AML-193 (cell line): ENCODE results near the gene BRMS1.
"Not testable (repeated sequence)": the region's sequence is repeated elsewhere in the genome, so short reads cannot be mapped to it uniquely, and the experiment has no call there.

Source experiments
- DNase-seq, 2 experiments: peaks; one replicate each; lab custom pipeline; 2025; lab: John Stamatoyannopoulos, UW

BRMS1 gene

GRCh38 chr11:66363187-66363601 is 18.3 kb upstream of the BRMS1 start:
- no peak for DNase-seq

DNA sequence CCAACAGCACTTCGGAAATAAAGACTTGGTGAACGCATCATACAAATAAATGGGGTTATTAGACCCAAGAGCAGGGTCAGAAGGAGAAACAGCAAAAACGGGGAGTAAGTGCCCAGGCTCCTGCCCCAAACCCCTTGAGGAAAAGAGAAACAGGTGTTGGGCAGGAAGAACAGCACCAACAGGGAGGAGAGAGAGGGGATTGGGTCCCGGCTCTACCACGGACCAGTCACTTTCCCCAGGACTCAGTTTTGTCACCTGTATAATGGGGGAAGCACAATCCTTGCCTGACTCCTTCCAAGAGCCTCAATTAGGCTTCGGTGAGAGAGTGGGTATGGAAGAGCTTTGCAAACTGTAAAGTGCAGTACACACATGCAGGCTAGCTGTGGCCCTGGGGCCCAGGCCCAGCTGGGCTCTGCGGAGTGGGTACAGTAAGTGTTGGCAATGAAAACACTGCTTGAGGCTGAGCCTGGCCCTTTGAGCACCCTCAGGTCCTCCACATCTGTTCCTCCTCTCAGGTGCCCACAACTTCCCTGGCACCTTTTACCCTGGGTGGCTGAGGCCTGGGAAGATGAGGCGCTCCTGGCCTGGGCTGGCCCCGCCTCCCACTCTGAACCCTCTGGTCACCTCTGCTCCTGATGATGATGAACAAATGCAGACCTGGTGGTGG is 17.7 kb upstream of the BRMS1 start:
- no peak for DNase-seq

- DNase-seq: no peak
Measured at GRCh38 chr11:66361502-66361941, 16.6 kb upstream of the BRMS1 start.

DNA sequence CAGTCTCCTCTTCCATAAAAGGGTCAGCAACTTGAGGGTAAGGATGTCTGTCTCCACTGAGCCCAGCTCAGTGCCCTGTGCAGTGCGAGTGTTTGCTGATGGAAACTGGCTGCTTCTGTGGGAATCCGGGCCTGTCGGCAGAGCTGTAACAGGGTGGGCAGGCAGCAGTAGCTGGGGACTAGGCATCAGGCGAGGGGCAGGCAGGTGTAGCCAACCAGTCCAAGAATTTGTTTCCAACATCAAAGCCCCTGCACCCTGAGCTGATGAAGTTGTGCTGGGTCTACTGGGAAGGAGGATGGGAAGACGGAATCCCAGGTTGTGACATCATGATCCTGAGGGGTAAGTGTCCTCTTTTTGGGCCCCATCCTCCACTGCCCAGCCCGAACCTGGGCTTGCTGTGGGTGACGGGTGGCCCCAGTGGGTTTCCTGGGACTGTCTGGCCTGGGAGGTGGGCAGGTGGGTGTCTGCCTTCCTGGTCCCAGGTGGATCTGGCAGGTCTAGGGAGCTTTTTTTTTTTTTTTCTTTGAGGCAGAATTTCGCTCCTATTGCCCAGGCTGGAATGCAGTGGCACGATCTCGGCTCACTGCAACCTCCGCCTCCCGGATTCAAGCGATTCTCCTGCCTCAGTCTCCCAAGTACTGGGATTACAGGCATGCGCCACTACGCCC is 15.6 kb upstream of the BRMS1 start:
- no peak for DNase-seq

GRCh38 chr11:66359662-66360087 is 14.8 kb upstream of the BRMS1 start:
- DNase-seq: no peak

DNA sequence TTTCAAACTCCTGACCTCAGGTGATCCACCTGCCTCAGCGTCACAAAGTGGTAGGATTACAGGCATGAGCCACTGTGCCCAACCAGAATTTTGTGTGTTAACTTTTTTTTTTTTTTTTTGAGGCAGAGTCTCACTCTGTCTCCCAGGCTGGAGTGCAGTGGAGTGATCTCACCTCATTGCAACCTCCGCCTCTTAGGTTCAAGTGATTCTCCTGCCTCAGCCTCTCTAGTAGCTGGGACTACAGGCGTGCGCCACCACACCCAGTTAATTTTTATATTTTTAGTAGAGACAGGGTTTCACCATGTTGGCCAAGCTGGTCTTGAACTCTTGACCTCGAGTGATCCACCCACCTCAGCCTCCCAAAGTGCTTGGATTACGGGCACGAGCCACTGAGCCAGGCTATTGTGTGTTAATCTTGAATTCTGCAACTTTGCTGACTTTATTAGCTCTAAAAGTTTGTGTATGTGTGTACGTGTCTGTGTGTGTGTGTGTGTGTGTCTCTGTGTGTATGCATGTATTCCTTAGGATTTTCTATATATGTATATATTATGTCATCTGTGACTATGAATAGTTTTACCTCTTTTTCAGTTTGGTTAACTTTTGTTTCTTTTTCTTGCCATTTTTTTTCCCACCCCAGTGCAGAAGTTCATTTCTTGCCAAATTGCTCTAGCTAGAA is 5.8 kb upstream of the BRMS1 start:
- not testable (repeated sequence) for DNase-seq

- no peak for DNase-seq
Measured at GRCh38 chr11:66349084-66349386, 4.1 kb upstream of the BRMS1 start.

DNA sequence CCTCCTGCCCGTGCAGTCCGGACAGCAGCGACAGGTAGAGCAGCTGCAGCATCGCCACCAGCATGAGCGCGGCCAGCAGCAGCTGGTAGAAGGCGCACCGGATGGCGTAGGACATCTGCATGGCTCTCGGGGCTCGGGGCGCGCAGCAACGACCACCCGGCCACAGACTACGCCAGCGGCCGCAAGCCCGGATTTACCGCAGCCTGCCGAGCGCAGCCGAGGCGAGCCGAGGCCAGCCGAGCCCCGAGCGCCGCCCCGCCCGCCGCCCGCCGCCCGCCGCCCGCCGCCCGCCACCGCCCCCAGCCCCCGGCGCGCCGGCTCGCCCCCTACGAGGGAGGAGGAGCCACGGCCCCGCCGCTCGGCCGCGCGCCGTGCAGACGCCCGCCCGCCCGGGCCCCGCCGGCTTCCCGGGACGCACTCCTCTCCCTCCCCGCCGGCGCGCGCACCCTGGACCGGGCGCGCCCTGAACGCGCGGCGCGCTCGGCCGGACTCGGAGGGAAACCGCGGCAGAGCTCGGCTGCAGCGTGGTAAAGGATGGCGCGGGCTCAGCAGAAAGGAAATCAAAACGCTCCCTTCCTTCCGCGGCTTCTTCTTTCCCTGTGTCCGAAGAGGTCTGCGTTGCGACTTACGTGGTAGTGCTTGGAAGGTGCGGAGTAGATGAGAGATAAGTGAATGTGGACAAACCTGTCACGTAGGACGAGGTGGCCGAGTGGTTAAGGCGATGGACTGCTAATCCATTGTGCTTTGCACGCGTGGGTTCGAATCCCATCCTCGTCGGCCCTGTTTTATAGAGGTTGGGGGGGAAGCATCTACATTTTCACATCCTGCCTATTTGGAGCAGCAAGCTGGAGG is 2.7 kb upstream of the BRMS1 start, which contains the start of gene B4GAT1:
Gene B4GAT1 (minus strand): TSS at position 205 of the 852 bp plus-strand sequence. CDS start 84 bp downstream, at position 121.
- peak; percentile 61 to 70 for DNase-seq

DNA sequence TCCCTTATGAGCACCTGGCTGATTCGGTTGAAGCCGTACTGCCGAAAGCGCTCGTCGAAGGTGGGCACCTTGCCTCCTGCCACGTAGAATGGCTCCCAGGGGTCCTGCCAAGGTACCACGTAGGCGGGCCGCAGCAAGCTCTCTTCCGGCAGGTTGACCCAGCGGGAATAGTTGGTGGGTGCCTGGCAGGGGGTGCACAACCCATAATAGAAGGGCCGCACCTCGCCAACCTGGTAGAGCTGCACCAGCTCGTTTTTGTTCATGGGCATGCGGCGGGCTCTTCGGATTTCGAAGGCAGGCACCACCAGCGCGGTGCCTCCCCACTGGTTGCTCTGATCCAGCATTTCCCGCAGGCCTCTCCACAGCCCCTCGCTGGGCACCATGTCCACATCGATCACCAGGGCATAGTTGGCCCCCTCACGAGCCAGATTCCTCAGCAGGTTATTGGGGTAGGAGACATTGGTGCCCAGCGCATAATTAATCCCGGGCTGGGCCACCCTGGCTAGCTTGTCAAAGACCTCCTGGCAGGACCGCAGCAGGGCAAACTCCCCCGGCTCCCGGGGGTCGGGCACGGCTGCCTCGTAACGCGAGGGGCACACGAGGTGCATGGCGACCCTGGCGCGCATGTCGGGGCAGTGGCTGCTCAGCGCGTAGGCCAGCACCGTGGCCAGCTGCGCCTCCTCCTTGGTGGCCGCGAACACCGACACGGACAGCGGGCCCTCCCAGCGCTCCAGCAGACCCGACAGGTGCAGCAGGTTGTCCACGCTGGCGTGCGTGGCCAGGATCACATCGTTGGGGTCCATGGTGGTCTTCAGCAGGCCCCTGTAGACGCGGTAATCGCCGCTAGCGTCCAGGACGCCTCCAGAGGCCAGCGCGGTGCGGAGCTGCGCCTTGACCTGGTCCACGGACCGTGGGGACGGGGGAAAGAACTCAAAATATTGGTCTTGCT is 1.8 kb upstream of the BRMS1 start:
- no peak for DNase-seq

GRCh38 chr11:66345316-66345649 is 379 bp upstream of the BRMS1 start:
- DNase-seq: peak in 1 of 2 experiments; percentile 43

DNA sequence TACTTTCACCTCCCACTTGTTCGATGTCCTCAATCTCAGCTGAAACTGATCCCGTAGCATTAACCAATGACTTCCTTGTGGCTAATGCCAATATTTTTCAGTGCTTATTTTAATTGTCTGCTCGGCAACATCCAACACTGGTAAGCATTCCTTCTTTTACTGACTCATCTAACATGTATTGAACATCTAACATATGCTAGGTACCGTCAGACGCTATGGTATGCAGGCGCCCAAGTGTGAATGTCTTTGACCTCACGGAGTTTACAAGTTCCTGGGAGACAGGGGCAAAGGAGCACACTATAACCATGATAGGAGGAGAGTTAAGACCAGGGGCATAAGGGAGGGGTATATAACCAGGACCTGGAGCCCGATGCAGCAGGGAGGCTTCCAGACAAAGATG is 1.7 kb downstream of the BRMS1 start:
- DNase-seq: no peak

GRCh38 chr11:66341502-66342126 is 3.3 kb downstream of the BRMS1 start:
- DNase-seq: no peak

DNA sequence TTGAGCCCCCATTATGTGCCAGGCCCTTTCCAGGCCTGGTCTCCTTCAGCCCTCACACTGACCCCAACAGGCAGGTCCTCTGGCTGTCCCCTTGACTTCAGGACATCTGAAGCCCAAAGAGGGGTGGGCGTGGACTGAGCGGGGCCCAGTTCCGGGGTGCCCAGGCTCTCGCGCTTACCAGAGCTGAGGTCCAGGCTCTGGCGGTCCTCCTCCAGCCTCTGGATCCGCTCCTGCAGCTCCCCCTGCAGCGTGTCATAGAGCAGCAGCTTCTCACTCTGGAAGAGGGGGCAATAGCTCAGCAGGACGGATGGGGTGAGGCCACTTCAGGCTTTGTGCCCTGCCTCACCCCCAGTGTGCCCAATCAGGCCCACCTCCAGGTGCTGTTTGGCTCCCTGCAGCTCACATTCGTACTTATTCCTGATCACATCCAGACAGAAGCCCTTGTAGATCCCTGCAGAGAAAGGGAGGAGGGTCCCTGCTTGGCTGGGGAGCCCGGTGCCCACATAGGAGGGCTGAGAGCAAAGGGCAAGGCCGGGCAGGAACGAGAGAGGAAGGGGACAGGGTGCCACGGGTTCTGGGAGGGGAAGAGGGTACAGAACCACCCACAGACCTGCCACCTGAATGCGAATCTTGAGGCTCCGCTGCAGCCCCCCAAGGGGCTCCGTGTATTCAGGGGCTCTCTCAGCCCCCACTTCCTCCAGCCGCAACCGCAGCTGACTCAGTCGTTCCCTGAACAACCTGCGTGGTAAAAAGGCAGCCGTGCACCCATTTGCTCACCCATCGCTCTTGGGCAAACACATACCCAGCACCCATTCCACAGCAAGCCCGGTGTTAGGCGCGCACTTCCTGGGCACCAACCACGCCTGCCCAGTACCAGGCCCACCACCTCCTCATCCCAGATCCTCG is 4.1 kb downstream of the BRMS1 start:
- no peak for DNase-seq

GRCh38 chr11:66339686-66340483 is 5.0 kb downstream of the BRMS1 start:
- no peak for DNase-seq

- DNase-seq: no peak
Measured at GRCh38 chr11:66339162-66339675, 5.7 kb downstream of the BRMS1 start.

GRCh38 chr11:66338276-66339161 is 6.4 kb downstream of the BRMS1 start:
- DNase-seq: no peak

GRCh38 chr11:66337103-66337899 is 7.6 kb downstream of the BRMS1 start:
- no peak for DNase-seq
